ENCODE measurements around the gene ANKRD34A.

The ANKRD34A gene

GRCh38 chr1:145965119-145965744 is 857 bp upstream of the ANKRD34A start:
- no peak for DNase-seq (ENCODE audit: low spot score)

- DNase-seq (ENCODE audit: low spot score) = peak; percentile 10
Observed at GRCh38 chr1:145963265-145964019, 933 bp downstream of the ANKRD34A start.

- DNase-seq (ENCODE audit: low spot score) = no peak
Observed at GRCh38 chr1:145962157-145963102, 1.9 kb downstream of the ANKRD34A start.

- no peak for DNase-seq (ENCODE audit: low spot score)
Observed at GRCh38 chr1:145961425-145962156, 2.8 kb downstream of the ANKRD34A start.

GRCh38 chr1:145961109-145961424 is 3.3 kb downstream of the ANKRD34A start:
- no peak for DNase-seq (ENCODE audit: low spot score)

GRCh38 chr1:145960468-145961108 is 3.8 kb downstream of the ANKRD34A start:
- DNase-seq (ENCODE audit: low spot score) = no peak

GRCh38 chr1:145959957-145960467 is 4.4 kb downstream of the ANKRD34A start:
- no peak for DNase-seq (ENCODE audit: low spot score)

- DNase-seq (ENCODE audit: low spot score) = no peak
Observed at GRCh38 chr1:145959333-145959732, 5.0 kb downstream of the ANKRD34A start.

- DNase-seq (ENCODE audit: low spot score) = no peak
Observed at GRCh38 chr1:145958734-145959133, 5.6 kb downstream of the ANKRD34A start.

- peak; percentile 96 for DNase-seq (ENCODE audit: low spot score)
Observed at GRCh38 chr1:145957443-145958319, 6.7 kb downstream of the ANKRD34A start, which contains the start of gene LIX1L. Gene LIX1L, minus strand, starts transcription at chr1:145958017. Its CDS starts 90 bp downstream, at chr1:145957927.

GRCh38 chr1:145956781-145957442 is 7.5 kb downstream of the ANKRD34A start:
- no peak for DNase-seq (ENCODE audit: low spot score)

GRCh38 chr1:145956361-145956760 is 8.0 kb downstream of the ANKRD34A start:
- DNase-seq (ENCODE audit: low spot score) = no peak

GRCh38 chr1:145955436-145955835 is 8.9 kb downstream of the ANKRD34A start:
- no peak for DNase-seq (ENCODE audit: low spot score)

GRCh38 chr1:145953861-145954260 is 10.5 kb downstream of the ANKRD34A start:
- no peak for DNase-seq (ENCODE audit: low spot score)

GRCh38 chr1:145952903-145953302 is 11.5 kb downstream of the ANKRD34A start:
- DNase-seq (ENCODE audit: low spot score) = no peak

GRCh38 chr1:145951526-145951925 is 12.8 kb downstream of the ANKRD34A start:
- no peak for DNase-seq (ENCODE audit: low spot score)

GRCh38 chr1:145949219-145949618 is 15.2 kb downstream of the ANKRD34A start:
- no peak for DNase-seq (ENCODE audit: low spot score)

- peak; percentile 3 for DNase-seq (ENCODE audit: low spot score)
Observed at GRCh38 chr1:145947551-145947950, 16.8 kb downstream of the ANKRD34A start.

- DNase-seq (ENCODE audit: low spot score) = peak; percentile 3
Observed at GRCh38 chr1:145946477-145946986, 17.8 kb downstream of the ANKRD34A start.

Measured in hematopoietic multipotent progenitor cell treated with erythropoietin and hydrocortisone succinate and interleukin-3 and kit ligand, for 17 days (in vitro differentiated cells).